HG03520 (cell line): ENCODE measurements around the gene CLSTN1.
"Not testable (repeated sequence)": the region's sequence is repeated elsewhere in the genome, so short reads cannot be mapped to it uniquely, and the experiment has no call there.

Source experiments
- ATAC-seq: cut with Tn5 transposase; IDR thresholded peaks from one replicate; pipeline ENCODE4 v1.9.1; 2021; ENCODE audit warnings: mild to moderate bottlenecking, moderate library complexity; ENCODE audit not compliant: unreplicated experiment

The CLSTN1 gene

GRCh38 chr1:9717193-9718005, 106.4 kb downstream of the CLSTN1 start:
- no peak for ATAC-seq

GRCh38 chr1:9716404-9717192, 107.2 kb downstream of the CLSTN1 start:
- no peak for ATAC-seq

- ATAC-seq: no peak
Observed at GRCh38 chr1:9715536-9716226, 108.1 kb downstream of the CLSTN1 start.

- no peak for ATAC-seq
Observed at GRCh38 chr1:9714257-9714718, 109.5 kb downstream of the CLSTN1 start.

GRCh38 chr1:9712767-9713166, 111.0 kb downstream of the CLSTN1 start:
- ATAC-seq: not testable (repeated sequence)

GRCh38 chr1:9711466-9712020, 112.2 kb downstream of the CLSTN1 start:
- ATAC-seq: no peak

- no peak for ATAC-seq
Observed at GRCh38 chr1:9710037-9710436, 113.7 kb downstream of the CLSTN1 start.

- no peak for ATAC-seq
Observed at GRCh38 chr1:9706178-9706577, 117.6 kb downstream of the CLSTN1 start.

- ATAC-seq: no peak
Observed at GRCh38 chr1:9705337-9706093, 118.2 kb downstream of the CLSTN1 start.

GRCh38 chr1:9703681-9704080, 120.1 kb downstream of the CLSTN1 start:
- ATAC-seq: no peak

- no peak for ATAC-seq
Observed at GRCh38 chr1:9703165-9703509, 120.6 kb downstream of the CLSTN1 start.

- no peak for ATAC-seq
Observed at GRCh38 chr1:9701665-9702064, 122.1 kb downstream of the CLSTN1 start.

- no peak for ATAC-seq
Observed at GRCh38 chr1:9700340-9700739, 123.4 kb downstream of the CLSTN1 start.

GRCh38 chr1:9699361-9699760, 124.4 kb downstream of the CLSTN1 start:
- ATAC-seq: no peak

GRCh38 chr1:9696793-9697192, 127.0 kb downstream of the CLSTN1 start:
- ATAC-seq: no peak

- ATAC-seq: no peak
Observed at GRCh38 chr1:9691691-9692090, 132.1 kb downstream of the CLSTN1 start.

- ATAC-seq: no peak
Observed at GRCh38 chr1:9691108-9691445, 132.7 kb downstream of the CLSTN1 start.

GRCh38 chr1:9690440-9691107, 133.2 kb downstream of the CLSTN1 start:
- no peak for ATAC-seq

- no peak for ATAC-seq
Observed at GRCh38 chr1:9689971-9690381, 133.8 kb downstream of the CLSTN1 start.
